A172 (cell line): Measurements from ENCODE around the gene CLPTM1. TPM values are rescaled to one million over a fixed set of nuclear protein-coding genes. Genes with fewer than 3 reads are reported as not detected.

Experiments
- DNase-seq: peaks from one replicate; pipeline ENCODE4 v3.0.0-alpha.2; 2015; ENCODE audit warnings: low spot score
- total RNA-seq: library from RNA; depleted of rRNA; stranded (reverse); fragments of >200 nt; shearing (Covaris generic); gene quantifications from 2 replicates; pipeline ENCODE4 v1.2.3, GENCODE V29; 2014; rRNA removed

Gene CLPTM1
- total RNA-seq, 1 experiment from 2014 or later, result 28.1 TPM

- no peak for DNase-seq
Observed at GRCh38 chr19:45011959-45012358, 56.8 kb downstream of the CLPTM1 start.

DNA sequence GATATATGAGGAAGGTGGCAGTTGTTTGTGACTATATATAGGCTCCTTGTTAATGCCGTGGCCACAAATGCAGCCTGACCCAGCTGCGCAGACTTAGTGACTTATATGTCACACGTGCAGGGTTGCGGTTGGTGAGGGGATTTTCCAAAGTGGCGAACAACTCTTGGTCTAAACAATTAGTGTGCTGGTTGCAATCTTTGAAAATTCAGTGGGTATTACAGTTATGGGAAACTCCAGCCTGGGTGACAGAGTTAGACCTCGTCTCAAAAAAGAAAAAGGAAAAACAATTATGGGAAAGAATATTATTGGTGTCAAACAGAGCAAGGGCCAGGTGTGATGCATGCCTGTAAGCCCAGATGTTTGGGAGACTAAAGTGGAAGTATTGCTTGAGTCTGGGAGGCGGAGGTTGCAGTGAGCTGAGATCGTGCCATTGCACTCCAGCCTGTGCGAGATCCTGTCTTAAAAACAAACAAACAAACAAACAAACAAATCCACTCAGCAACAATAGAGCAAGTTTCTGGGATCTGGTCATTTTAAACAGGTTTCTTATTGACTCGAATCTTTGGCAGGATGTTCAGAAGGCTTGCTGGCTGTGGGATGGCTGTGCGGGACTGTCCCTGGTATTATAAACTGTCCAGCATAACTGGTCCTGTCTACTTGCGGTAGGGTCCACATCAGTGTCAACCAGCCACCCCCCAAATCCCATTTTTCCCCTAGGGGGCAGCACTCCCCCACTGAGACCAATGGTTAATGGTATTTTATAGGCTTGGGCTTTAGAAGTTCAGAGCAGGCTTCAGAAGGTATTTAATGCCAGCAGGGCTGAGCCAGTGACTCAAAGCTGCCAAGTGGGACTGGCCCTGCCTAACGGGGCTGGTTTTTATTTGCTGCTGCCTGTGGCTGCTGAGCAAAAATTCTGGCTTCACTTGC lies 61.5 kb downstream of the CLPTM1 start:
- peak; percentile 68 for DNase-seq

- no peak for DNase-seq
Observed at GRCh38 chr19:45019187-45019586, 64.0 kb downstream of the CLPTM1 start.

DNA sequence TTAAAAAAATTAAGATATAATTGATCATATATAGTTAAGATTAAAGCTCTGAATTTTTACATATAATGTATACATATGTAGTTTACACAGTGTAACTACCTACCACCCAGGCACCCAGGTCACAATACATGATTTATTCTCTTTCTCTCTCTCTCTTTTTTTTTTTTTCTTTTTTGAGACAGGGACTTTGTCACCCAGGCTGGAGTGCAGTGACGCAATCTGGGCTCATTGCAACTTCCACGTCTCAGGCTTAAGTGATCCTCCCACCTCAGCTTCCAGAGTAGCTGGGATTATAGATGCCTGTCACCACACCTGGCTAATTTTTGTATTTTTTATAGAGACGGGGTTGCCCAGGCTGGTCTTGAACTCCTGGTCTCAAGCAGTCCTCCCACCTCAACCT lies 64.9 kb downstream of the CLPTM1 start:
- no peak for DNase-seq

DNA sequence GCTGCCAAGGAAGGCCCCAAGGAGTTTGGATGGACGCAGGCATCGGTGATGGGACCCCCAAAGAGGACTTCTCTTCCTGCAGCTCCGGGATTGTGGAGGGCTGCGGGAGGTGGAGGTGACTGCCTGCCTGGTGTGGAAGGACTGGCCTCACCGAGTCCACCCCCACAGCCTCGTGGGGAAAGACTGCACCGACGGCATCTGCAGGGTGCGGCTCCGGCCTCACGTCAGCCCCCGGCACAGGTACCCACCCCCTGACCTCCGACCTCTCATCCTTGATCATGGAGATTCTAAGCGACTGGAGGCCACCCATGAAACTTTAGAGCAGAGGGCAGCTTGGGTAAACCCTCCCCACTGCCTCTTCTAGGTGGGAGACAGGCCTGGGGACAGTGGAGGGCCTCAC lies 66.8 kb downstream of the CLPTM1 start:
- DNase-seq, result no peak

- DNase-seq, result no peak
Observed at GRCh38 chr19:45023048-45023447, 67.9 kb downstream of the CLPTM1 start.

DNA sequence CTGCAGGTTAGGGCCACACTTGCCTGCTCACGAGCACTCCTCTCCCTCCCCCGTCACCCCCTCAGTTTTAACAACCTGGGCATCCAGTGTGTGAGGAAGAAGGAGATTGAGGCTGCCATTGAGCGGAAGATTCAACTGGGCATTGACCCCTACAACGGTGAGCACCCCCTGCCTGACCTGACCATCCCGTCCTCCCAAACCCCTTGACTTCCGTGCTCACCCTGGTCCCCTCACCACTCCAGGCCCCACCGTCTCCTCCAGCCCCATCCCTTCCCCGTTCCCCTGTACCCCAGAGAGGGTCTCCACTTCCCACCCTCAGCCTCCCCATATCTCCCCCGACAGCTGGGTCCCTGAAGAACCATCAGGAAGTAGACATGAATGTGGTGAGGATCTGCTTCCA lies 70.1 kb downstream of the CLPTM1 start:
- DNase-seq, result no peak

- no peak for DNase-seq
Observed at GRCh38 chr19:45027371-45027770, 72.2 kb downstream of the CLPTM1 start.

- no peak for DNase-seq
Observed at GRCh38 chr19:45030825-45031224, 75.6 kb downstream of the CLPTM1 start.

GRCh38 chr19:45032421-45032820 lies 77.2 kb downstream of the CLPTM1 start:
- DNase-seq, result no peak

DNA sequence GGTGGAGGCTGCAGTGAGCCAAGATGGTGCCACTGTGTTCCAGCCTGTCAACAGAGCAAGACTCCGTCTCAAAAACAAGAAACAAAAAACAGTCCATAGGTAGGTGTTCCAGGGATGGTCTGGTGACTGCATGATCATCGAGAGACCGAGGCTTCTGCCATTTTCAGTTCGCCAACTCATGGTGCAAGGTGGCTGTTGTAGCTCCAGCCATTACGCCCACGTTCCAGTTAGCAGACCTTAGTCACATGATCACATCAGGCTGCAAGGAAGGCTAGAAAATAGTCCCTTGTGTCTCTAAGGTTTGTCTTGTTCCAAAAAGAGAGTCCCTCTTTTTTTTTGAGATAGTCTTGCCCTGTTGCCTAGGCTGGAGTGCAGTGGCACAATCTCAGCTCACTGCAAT lies 80.6 kb downstream of the CLPTM1 start:
- no peak for DNase-seq

GRCh38 chr19:45037393-45038169 lies 82.4 kb downstream of the CLPTM1 start:
- DNase-seq, result no peak

GRCh38 chr19:45038931-45039893 lies 84.0 kb downstream of the CLPTM1 start, which contains the start of gene CLASRP:
Gene CLASRP (plus strand): TSS chr19:45039045. CDS start chr19:45040213, 1,168 bp downstream.
- peak; percentile 62 for DNase-seq

- no peak for DNase-seq
Observed at GRCh38 chr19:45040059-45040771, 85.0 kb downstream of the CLPTM1 start.

GRCh38 chr19:45041125-45041524 lies 85.9 kb downstream of the CLPTM1 start:
- DNase-seq, result no peak

Other genes starting within 250 kb of the CLPTM1 start
- gene BCL3, start 206.7 kb upstream of the CLPTM1 start, total RNA-seq, result 4.4 and 7.0 TPM in 2 replicates
- not detected in 2 replicates for gene CBLC, start 177.5 kb upstream of the CLPTM1 start, total RNA-seq
- gene BCAM, start 146.3 kb upstream of the CLPTM1 start, total RNA-seq, result 8.2 and 11.2 TPM in 2 replicates
- 55.0 and 63.4 TPM in 2 replicates for gene NECTIN2, start 109.1 kb upstream of the CLPTM1 start, total RNA-seq
- 109 and 111 TPM in 2 replicates for gene TOMM40, start 64.1 kb upstream of the CLPTM1 start, total RNA-seq
- gene APOE, start 49.6 kb upstream of the CLPTM1 start, total RNA-seq, result 0.14 and 0.86 TPM in 2 replicates
- gene APOC1, start 40.8 kb upstream of the CLPTM1 start, total RNA-seq, result not detected in 2 replicates
- not detected in 2 replicates for gene APOC4, start 13.1 kb upstream of the CLPTM1 start, total RNA-seq
- not detected in 2 replicates for gene APOC2, start 9.3 kb upstream of the CLPTM1 start, total RNA-seq
- gene RELB, start 46.1 kb downstream of the CLPTM1 start, total RNA-seq, result 6.0 and 9.3 TPM in 2 replicates
- gene CLASRP, start 83.7 kb downstream of the CLPTM1 start, total RNA-seq, result 29.9 and 42.5 TPM in 2 replicates
- 0.19 TPM in 1 of 2 replicates, not detected in the other for gene ZNF296, start 121.1 kb downstream of the CLPTM1 start, total RNA-seq
- 17.1 and 29.6 TPM in 2 replicates for gene GEMIN7, start 123.9 kb downstream of the CLPTM1 start, total RNA-seq
- 25.1 and 28.0 TPM in 2 replicates for gene PPP1R37, start 137.8 kb downstream of the CLPTM1 start, total RNA-seq
- not detected in 2 replicates for gene NKPD1, start 205.6 kb downstream of the CLPTM1 start, total RNA-seq
- gene TRAPPC6A, start 222.9 kb downstream of the CLPTM1 start, total RNA-seq, result 6.9 TPM in 2 replicates
- 0.19 and 4.7 TPM in 2 replicates for gene BLOC1S3, start 223.4 kb downstream of the CLPTM1 start, total RNA-seq